GM12875 (cell line): ENCODE results near the gene GRIP2.

Experiments used
- H3K4me3 ChIP-seq: one replicate; pipeline ENCODE4 v1.5.1; 2011; ENCODE audit warnings: low read depth, low read length, control low read depth
- CTCF ChIP-seq: IDR thresholded peaks from 2 replicates; pipeline ENCODE4 v1.5.1; 2011; ENCODE audit warnings: low read depth, mild to moderate bottlenecking, control low read depth, inconsistent platforms, low read length, moderate library complexity, borderline replicate concordance; ENCODE audit not compliant: insufficient read depth

GRIP2 gene

DNA sequence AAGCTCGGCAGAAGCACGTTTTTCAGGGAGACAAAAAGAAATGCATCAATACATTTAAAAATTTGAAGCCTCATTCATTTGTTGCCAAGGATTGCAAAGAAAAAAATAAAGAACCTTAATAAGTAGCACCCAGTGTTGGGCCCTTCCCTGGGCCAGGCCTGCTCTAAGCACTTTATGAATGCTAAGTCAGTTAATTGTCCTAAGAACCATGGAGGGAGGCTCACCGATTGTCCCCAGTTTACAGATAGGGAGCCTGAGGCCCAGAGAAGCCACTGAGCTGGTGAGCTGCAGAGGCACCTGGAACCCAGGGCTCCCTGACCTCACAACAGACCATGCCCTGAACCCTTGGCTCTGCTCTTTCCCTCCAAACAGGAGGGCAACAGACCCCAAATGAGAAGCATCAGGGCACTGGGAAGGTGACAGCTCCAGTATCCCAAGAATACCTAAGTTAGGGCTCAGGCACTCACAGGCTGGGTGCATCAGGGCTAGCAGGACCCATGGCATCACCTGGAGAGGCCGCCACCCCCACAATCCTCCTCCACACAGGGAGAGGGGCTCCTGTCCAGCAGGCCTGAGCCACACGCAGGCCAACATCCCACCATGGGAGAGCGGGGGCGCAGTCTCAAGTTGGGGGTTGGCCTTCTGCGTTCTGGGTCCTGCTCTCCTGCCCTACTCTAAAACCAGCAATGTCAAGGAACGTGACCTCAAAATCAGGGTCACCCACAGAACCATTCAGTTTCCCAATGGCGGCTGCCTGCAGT, 3.9 kb downstream of the GRIP2 start:
- H3K4me3 ChIP-seq: no peak overlapping the region
- no peak for TF ChIP-seq CTCF

- H3K4me3 ChIP-seq: no peak overlapping the region
- TF ChIP-seq CTCF: no peak
Measured at GRCh38 chr3:14535616-14536015, 4.5 kb downstream of the GRIP2 start.

DNA sequence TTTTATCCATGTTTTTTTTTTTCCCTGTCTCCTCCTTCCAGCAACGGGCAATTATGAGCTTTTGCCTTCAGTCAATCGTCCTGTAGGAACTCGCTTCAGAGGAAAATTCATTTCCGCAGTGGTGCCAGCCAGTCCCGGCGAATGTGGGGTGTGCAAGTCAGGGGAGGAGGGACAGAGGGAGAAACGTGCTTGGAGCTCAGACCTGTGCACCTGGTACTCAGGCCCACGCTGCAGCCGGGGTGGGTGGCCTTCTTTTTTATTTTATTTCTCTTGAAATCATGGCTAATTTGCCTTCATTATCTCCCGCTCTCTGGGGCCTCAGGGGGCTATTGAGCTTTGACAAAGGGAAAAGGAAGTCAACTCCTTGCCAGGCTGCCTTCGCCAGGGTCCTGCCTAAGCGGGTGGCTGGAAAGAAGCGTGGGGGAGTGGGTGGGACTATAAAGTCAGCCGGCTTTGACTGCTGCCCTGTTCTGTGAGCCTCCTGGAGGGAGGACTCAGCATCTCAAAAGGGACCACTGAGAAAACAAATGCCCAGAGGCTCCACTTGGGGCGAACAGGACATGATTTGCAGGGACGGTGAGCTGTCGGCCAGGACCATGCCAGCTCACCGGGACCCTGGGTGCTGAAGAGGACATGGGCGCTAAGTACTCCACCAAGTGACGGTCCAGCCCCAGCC, 5.5 kb downstream of the GRIP2 start:
- no peak overlapping the region for H3K4me3 ChIP-seq
- TF ChIP-seq CTCF: no peak

DNA sequence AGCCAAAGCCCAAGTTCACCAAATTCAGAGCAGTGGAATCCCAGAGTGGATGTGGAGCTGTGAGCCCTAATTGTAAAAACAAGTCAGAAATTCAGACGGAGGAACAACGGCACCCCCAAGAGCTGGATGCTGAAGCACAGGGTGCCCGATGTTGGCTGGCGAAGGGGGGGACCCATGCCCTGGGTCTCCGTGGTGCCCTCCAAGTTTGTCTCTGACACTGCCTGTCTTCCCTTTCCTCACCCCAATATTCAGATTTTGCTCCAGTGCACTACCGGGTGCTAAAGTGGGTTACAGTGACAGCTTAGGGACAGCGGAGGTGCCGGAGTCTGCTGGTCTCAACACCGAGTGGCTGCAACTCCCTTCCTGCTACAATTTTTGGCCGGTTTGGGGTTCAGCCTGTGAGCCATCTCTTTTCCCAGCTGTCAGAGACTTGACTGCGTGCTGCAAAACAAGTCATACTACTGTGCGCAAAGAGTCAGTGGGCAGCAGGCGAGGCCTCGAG, 6.6 kb downstream of the GRIP2 start:
- no peak for TF ChIP-seq CTCF

DNA sequence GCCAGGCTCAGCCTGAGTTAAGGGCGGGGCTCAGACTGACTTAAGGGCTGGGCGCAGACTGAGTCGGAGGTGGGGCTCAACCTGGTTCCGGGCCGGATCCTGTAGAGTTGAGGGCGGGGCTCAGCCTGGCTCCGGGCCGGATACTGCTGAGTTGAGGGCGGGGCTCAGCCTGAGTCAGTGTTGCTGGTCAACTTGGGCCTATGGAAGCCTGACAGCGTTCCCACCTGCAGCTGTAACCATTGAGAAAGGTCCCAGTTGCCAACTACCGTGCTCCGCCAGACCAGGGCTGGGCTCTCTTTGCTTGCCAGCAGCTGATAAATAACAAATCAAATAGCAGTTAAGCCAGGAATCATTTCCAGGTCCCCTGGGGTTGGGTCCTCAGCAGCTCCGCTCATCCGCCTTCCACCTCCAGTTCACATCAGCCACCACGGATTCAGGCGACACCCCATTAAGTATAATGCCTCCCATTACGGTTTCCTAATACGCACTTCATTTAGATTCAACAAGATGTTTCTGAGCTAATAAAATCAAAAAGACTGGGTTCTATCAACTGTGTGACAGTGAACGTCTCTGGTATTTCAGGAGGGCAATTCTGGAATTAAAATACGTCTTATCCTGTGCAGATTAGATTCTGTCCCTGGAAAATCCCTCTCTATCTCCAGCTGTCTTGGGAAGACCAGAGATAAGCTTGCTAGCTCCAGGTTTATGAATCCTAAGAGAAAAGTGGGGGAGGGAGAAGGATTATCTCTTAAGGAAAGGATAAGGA, 7.3 kb downstream of the GRIP2 start:
- H3K4me3 ChIP-seq: no peak overlapping the region
- TF ChIP-seq CTCF: no peak

More for the DNA sequence above, 6.6 kb downstream of the GRIP2 start:
- no peak overlapping the region for H3K4me3 ChIP-seq

- TF ChIP-seq CTCF: no peak
Measured at GRCh38 chr3:14531856-14532395, 8.2 kb downstream of the GRIP2 start.

More at GRCh38 chr3:14531856-14532395, 8.2 kb downstream of the GRIP2 start:
- H3K4me3 ChIP-seq: no peak overlapping the region
